Articular chondrocyte of knee joint (primary cell): ENCODE data around the gene LRRC73. TPM values are rescaled to one million over a fixed set of nuclear protein-coding genes. Genes with fewer than 3 reads are reported as not detected.

Experiments used
- small RNA-seq: library from RNA; depleted of rRNA; stranded (forward); fragments of <200 nt; gene quantifications from one replicate; pipeline ENCODE3, GENCODE V24; 2012
- total RNA-seq: library from RNA; depleted of rRNA; stranded (reverse); fragments of >200 nt; gene quantifications from 2 replicates; pipeline ENCODE4 v1.2.3, GENCODE V29; 2012

The LRRC73 gene
- total RNA-seq = 0.32 and 0.39 TPM in 2 replicates

GRCh38 chr6:43509984-43510826, at the start of gene LRRC73:
TSS of gene LRRC73 (minus strand) at chr6:43510346. CDS start at chr6:43509785, 561 bp downstream.

GRCh38 chr6:43516697-43517504, 6.8 kb upstream of the LRRC73 start, which contains the start of the genes POLR1C and YIPF3:
TSS of gene POLR1C (plus strand) at chr6:43517089. CDS start at chr6:43517110, 21 bp downstream.
TSS of gene YIPF3 (minus strand) at chr6:43516926. CDS start at chr6:43516807, 119 bp downstream.

GRCh38 chr6:43477235-43478007, 32.7 kb downstream of the LRRC73 start, which contains the start of gene TJAP1:
TSS of gene TJAP1 (plus strand) at chr6:43477570. CDS start at chr6:43499002, 21,432 bp downstream.

Small RNAs within 50 kb of the gene (small RNA-seq; reads per million reads assigned to genes)
- gene RF00426 (not detected), gene RNU6-1113P (not detected)

Other genes starting within 250 kb of the LRRC73 start
- not detected in 2 replicates for gene SLC22A7, start 212.1 kb downstream of the LRRC73 start, total RNA-seq
- gene CRIP3, start 201.5 kb downstream of the LRRC73 start, total RNA-seq = 0.32 TPM in 1 of 2 replicates, not detected in the other
- 14.9 and 15.0 TPM in 2 replicates for gene ZNF318, start 140.7 kb downstream of the LRRC73 start, total RNA-seq
- gene ABCC10, start 82.8 kb downstream of the LRRC73 start, total RNA-seq = 17.5 and 17.6 TPM in 2 replicates
- 0.11 TPM in 1 of 2 replicates, not detected in the other for gene DLK2, start 54.8 kb downstream of the LRRC73 start, total RNA-seq
- 12.4 and 13.7 TPM in 2 replicates for gene TJAP1, start 32.8 kb downstream of the LRRC73 start, total RNA-seq
- gene YIPF3, start 6.6 kb upstream of the LRRC73 start, total RNA-seq = 109 and 122 TPM in 2 replicates
- 24.3 and 29.1 TPM in 2 replicates for gene POLR1C, start 6.7 kb upstream of the LRRC73 start, total RNA-seq
- 25.8 and 26.0 TPM in 2 replicates for gene XPO5, start 65.7 kb upstream of the LRRC73 start, total RNA-seq
- 20.1 and 28.2 TPM in 2 replicates for gene POLH, start 65.8 kb upstream of the LRRC73 start, total RNA-seq
- gene GTPBP2, start 118.9 kb upstream of the LRRC73 start, total RNA-seq = 42.7 and 51.7 TPM in 2 replicates
- 26.1 and 29.3 TPM in 2 replicates for gene MAD2L1BP, start 125.5 kb upstream of the LRRC73 start, total RNA-seq
- gene RSPH9, start 134.7 kb upstream of the LRRC73 start, total RNA-seq = 0.65 and 0.86 TPM in 2 replicates
- 28.1 and 29.0 TPM in 2 replicates for gene MRPS18A, start 177.4 kb upstream of the LRRC73 start, total RNA-seq